GM12874 (cell line): ENCODE results near the gene NDFIP1.

Source experiments
- TF ChIP-seq, protein P1 (sequence below): IDR thresholded peaks from 2 replicates; pipeline ENCODE4 v1.5.1; 2011; ENCODE audit warnings: low read depth, mild to moderate bottlenecking, control low read depth, low read length, moderate library complexity; ENCODE audit not compliant: insufficient read depth

The NDFIP1 gene

DNA sequence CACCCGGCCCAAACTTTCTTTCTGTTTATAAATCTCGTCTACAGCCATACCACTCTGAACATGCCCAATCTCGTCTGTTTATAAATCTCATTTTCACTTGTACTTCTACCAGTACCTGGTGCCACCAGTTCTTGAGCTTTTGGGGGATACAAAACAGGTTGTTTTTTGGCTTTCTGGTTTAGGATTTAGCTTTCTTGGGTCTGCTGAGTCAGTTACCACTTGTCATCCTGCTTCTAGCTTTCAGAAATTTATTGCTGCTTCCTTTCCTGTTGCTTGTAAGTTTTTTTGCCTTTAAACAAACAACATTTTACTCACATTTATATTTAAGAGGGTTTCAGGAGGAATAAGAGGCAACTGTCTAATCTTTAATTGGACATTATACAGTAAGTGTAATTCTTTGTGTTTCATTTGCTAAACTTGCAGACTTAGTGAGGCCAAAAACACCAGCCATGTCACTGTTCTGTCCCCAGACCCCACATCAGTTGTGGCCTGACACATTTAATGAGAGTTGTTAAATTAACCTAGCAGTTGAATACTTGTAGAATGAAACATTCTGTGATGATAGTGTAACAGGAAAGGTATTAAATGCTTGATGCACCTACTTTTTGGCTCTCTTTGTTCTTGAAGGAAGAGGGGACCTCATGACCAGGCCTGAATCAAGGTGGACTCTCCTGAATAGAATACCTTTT lies 11.8 kb downstream of the NDFIP1 start:
- TF ChIP-seq, protein P1, sequence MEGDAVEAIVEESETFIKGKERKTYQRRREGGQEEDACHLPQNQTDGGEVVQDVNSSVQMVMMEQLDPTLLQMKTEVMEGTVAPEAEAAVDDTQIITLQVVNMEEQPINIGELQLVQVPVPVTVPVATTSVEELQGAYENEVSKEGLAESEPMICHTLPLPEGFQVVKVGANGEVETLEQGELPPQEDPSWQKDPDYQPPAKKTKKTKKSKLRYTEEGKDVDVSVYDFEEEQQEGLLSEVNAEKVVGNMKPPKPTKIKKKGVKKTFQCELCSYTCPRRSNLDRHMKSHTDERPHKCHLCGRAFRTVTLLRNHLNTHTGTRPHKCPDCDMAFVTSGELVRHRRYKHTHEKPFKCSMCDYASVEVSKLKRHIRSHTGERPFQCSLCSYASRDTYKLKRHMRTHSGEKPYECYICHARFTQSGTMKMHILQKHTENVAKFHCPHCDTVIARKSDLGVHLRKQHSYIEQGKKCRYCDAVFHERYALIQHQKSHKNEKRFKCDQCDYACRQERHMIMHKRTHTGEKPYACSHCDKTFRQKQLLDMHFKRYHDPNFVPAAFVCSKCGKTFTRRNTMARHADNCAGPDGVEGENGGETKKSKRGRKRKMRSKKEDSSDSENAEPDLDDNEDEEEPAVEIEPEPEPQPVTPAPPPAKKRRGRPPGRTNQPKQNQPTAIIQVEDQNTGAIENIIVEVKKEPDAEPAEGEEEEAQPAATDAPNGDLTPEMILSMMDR: no peak

DNA sequence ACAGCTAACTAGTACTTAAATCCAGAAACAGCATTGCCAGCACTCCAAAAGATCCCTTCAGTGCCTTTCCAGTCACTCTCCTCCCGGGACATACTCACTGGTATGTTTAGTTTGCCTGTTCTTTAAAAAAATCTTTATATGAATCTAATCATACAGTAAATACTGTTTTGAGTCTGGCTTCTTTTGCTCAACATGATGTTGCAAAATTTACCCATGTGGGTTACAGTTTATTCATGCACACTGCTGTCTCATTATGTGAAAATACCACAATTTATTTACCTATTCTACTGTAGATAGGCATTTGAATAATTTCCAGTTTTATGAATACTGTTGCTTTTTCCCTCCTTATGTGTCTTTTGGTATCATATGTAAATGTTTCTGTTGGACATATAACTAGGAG lies 13.5 kb downstream of the NDFIP1 start:
- TF ChIP-seq, protein P1: no peak

DNA sequence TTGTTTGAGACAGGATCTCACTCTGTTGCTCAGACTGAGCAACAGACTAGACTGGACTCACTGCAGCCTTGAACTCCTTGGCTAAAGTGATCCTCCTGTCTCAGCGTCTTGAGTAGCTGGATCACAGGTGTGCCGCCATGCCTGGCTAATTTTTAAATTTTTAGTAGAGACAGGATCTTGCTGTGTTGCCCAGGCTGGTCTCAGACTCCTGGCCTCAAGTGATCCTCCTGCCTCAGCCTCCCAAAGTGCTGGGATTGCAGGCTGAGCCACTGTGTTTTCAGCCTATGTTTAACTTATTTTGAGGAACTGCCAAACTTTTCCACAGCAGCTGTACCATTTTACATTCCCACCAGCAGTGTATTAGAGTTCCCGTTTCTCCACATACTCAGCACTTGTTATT lies 16.8 kb downstream of the NDFIP1 start:
- TF ChIP-seq, protein P1: no peak

DNA sequence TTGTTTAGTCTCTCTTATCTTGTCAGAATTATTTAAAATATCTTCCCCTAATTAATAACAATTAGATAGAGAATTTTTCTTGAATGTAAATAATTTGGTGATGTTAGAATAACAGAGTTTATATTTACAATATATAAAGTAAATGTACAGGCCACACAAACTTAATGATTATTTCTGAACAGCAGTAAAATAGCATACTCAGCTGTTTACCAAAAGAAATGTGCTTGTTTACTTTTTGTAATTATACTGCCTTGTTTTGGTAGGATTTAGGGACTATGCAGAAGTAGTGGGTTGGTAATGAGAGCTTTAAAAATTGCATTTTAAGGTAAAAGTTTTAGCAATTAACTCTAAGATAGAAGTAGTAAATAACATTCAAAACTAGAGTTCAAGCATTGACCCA lies 17.4 kb downstream of the NDFIP1 start:
- TF ChIP-seq, protein P1: no peak

DNA sequence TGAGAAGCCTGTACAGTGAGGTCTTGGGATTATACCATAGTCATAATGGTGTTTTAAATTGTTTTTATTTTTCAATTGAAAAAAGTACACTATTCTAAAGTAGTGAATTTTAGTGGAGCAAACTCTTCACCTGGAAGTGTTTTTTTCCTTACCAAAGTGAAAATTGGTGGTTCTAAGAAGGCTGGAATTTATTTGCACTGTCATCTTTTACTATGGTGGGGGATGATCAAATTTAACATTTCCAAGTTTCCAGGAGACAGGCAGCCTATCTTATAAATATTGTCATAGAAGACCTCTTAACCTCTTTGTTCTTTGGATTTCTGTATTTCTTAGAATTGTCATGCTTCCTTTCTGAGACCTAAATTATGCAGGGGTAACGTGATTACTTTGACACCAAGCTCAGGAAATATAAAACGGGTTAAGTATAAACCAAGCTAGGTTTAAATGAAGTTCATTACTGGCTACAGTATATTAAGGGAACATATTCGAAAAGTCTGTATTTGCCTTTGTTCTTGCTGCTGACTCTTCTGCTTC lies 20.2 kb downstream of the NDFIP1 start:
- TF ChIP-seq, protein P1: no peak

DNA sequence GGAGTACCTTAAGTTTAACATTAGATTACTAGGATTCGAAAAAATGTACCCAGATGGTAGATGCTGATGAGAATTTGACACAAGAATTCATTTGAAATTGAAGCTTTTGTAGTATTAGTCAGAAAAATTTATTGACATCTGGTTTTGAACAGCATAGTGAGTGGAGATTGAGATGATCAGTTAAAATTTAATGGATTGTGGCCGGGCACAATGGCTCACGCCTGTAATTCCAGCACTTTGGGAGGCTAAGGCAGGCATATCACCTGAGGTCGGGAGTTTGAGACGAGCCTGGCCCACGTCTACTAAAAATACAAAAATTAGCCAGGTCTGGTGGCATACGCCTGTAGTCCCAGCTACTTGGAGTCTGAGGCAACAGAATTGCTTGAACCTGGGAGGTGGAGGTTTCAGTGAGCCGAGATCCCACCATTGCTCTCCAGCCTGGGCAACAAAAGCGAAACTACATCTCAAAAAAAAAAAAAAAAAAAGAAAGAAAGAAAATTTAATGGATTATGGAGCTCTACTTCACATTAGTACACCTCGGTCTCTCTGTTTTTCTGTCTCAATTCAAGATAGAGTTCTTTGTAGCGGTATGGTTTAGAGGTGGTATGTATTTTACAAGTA lies 21.0 kb downstream of the NDFIP1 start:
- TF ChIP-seq, protein P1: no peak

DNA sequence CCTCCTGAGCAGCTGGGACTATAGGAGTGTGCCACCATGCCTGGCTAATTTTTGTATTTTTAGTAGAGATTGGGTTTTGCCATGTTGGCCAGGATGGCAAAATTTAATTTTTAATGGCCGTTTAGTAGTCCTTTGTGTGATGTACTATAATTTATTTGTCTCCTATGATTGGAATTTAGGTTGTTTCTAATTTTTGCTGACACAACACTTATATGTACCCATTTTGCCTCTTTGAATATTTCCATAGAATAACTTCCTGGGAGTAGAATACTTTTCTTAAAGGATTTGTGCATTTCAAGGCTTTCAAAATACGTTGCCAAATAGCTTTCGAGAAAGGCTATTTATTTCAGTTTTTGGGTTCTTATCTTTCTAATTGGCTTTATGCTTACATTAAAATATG lies 22.8 kb downstream of the NDFIP1 start:
- TF ChIP-seq, protein P1: no peak
